Gastrocnemius medialis (tissue), 4 donors: ENCODE measurements around the gene NUP62CL. TPM values are rescaled to one million over a fixed set of nuclear protein-coding genes. Genes with fewer than 3 reads are reported as not detected.
A peak's percentile ranks its signal among the peaks of the same experiment; 100 is the strongest.

ENCODE experiments used
- ATAC-seq, 2 donors: fragments of 150-250 bp; one replicate each; pipeline ENCODE4 v1.9.1; 2016
- DNase-seq, 2 donors: peaks; one replicate each; pipeline ENCODE4 v3.0.0-alpha.2; 2019
- H3K27ac ChIP-seq, 4 donors: fragments of 200-600 bp; sonication (generic); 1 replicate in 1 of 4; 2 replicates in 3 of 4; pipeline ENCODE4 v1.5.1; 2016 to 2018; ENCODE audit warnings: mild to moderate bottlenecking in 2 of 4, moderate library complexity in 1 of 4
- H3K27me3 ChIP-seq, 3 donors: fragments of 200-600 bp; sonication (generic) in 2 of 3; 1 replicate in 1 of 3; 2 replicates in 2 of 3; pipeline versions ENCODE4 v1.5.1 to v1.6.0; 2016 to 2019; ENCODE audit warnings: mild to moderate bottlenecking in 1 of 3, moderate library complexity in 1 of 3
- H3K36me3 ChIP-seq, 2 donors: fragments of 200-600 bp; sonication (generic) in 1 of 2; one replicate each; pipeline ENCODE4 v1.5.1; 2017 to 2018
- H3K4me1 ChIP-seq, 2 donors: fragments of 200-600 bp; sonication (generic) in 1 of 2; one replicate each; pipeline ENCODE4 v1.5.1; 2016 to 2017; ENCODE audit warnings: mild to moderate bottlenecking in 2 of 2
- H3K4me3 ChIP-seq, 4 donors: fragments of 200-600 bp; sonication (generic) in 3 of 4; 1 replicate in 1 of 4; 2 replicates in 3 of 4; pipeline ENCODE4 v1.5.1; 2016 to 2019; ENCODE audit warnings: mild to moderate bottlenecking in 2 of 4
- H3K9me3 ChIP-seq, 3 donors: fragments of 200-600 bp; sonication (generic) in 2 of 3; 1 replicate in 1 of 3; 2 replicates in 2 of 3; pipeline ENCODE4 v1.5.1; 2016 to 2019
- CTCF ChIP-seq, 5 experiments: fragments of 450-650 bp in 3 of 5; fragments of 200-600 bp in 2 of 5; sonication (generic) in 2 of 5; IDR thresholded peaks in 4 of 5; conservative IDR thresholded peaks in 1 of 5; 1 replicate in 4 of 5; 2 replicates in 1 of 5; pipeline ENCODE4 v1.5.1; 2016 to 2019; ENCODE audit warnings: antibody characterized with exemption in 5 of 5, mild to moderate bottlenecking in 3 of 5, moderate library complexity in 3 of 5
- POLR2A ChIP-seq, 2 donors: fragments of 450-650 bp; IDR thresholded peaks; one replicate each; pipeline ENCODE4 v1.6.1; 2017; ENCODE audit warnings: antibody characterized with exemption in 2 of 2, mild to moderate bottlenecking in 2 of 2, moderate library complexity in 2 of 2
- in situ Hi-C, 4 donors: fragments of 200-750 bp; cut with MboI; loops; one replicate each; pipeline versions ENCODE4 v1.15.0 to v1.8.0; 2017; ENCODE audit warnings: low sequenced_read_pairs in 4 of 4
- intact Hi-C: fragments of 100-400 bp; cut with DNase I; formaldehyde crosslinking; loops from one replicate; pipeline ENCODE4 v1.15.1; 2023; ENCODE audit warnings: low total_unique reads
- total RNA-seq, 4 donors: library from RNA; depleted of rRNA; stranded (reverse); fragments of >200 nt; gene quantifications; one replicate each; pipeline versions ENCODE4 v1.1.0 to v1.2.3, GENCODE V29; 2016

The NUP62CL gene
- total RNA-seq, 4 donors from 2014 or later: not detected

- DNase-seq: no peak
- Histone ChIP-seq H3K27ac (peak overlapping the region; percentile 75 to 83 (median 78)), H3K27me3 (no peaks in the 10 kb centered on the region), H3K9me3 (no peaks in the 10 kb centered on the region), H3K4me1 (peaks cover 5 to 10% of the 10 kb centered on the region in 2 donors), H3K4me3 (peak overlapping the region; percentile 62 to 83 (median 74)), H3K36me3 (peaks cover 0 to 24% of the 10 kb centered on the region in 2 donors)
- in situ Hi-C loops: no loop called here
- intact Hi-C loops: loop anchor here (5.0 to 10.0 kb wide), 3 partner anchors 116 to 977 kb away; partner anchors contain the start of genes ATG4A, MORC4, PRPS1 and PSMD10
- ATAC-seq: peak; percentile 39 to 51
- no peak for TF ChIP-seq POLR2A (IDR thresholded peaks at IDR 0.05)
Measured at GRCh38 chrX:107117993-107118321, 88.3 kb downstream of the NUP62CL start.

GRCh38 chrX:107107459-107107858 is 98.8 kb downstream of the NUP62CL start:
- intact Hi-C loops: no loop called here
- no peaks in the 10 kb centered on the region for H3K9me3 ChIP-seq
- no peak overlapping the region for H3K4me3 ChIP-seq
- no peak overlapping the region for H3K27ac ChIP-seq
- no peak for ATAC-seq
- no peaks in the 10 kb centered on the region for H3K36me3 ChIP-seq
- peaks cover 0 to 6% (median 0%) of the 10 kb centered on the region in 3 donors for H3K27me3 ChIP-seq
- in situ Hi-C loops: no loop called here
- DNase-seq: no peak
- no peaks in the 10 kb centered on the region for H3K4me1 ChIP-seq
- TF ChIP-seq POLR2A (IDR thresholded peaks at IDR 0.05) (no peak), CTCF (IDR thresholded peaks at IDR 0.05 in 4 of 5, conservative IDR thresholded peaks at IDR 0.05 in 1 of 5) (no peak)

GRCh38 chrX:107102980-107103379 is 103.3 kb downstream of the NUP62CL start:
- no peak for TF ChIP-seq CTCF (IDR thresholded peaks at IDR 0.05 in 4 of 5, conservative IDR thresholded peaks at IDR 0.05 in 1 of 5)
- TF ChIP-seq POLR2A (IDR thresholded peaks at IDR 0.05): no peak
- Histone ChIP-seq H3K36me3 (no peaks in the 10 kb centered on the region), H3K27ac (no peak overlapping the region), H3K4me1 (no peaks in the 10 kb centered on the region), H3K27me3 (no peaks in the 10 kb centered on the region), H3K9me3 (no peaks in the 10 kb centered on the region), H3K4me3 (no peak overlapping the region)
- DNase-seq (no peak), ATAC-seq (no peak)
- in situ Hi-C loops (no loop called here), intact Hi-C loops (no loop called here)

GRCh38 chrX:107076158-107076557 is 130.1 kb downstream of the NUP62CL start:
- H3K4me3 ChIP-seq: no peak overlapping the region
- DNase-seq: no peak
- no peak for TF ChIP-seq POLR2A (IDR thresholded peaks at IDR 0.05)
- no peak for TF ChIP-seq CTCF (IDR thresholded peaks at IDR 0.05 in 4 of 5, conservative IDR thresholded peaks at IDR 0.05 in 1 of 5)

More at GRCh38 chrX:107076158-107076557, 130.1 kb downstream of the NUP62CL start:
- intact Hi-C loops (no loop called here), in situ Hi-C loops (no loop called here)
- no peaks in the 10 kb centered on the region for H3K27me3 ChIP-seq
- H3K27ac ChIP-seq: no peak overlapping the region
- H3K36me3 ChIP-seq: peaks cover 0 to 5% of the 10 kb centered on the region in 2 donors
- H3K4me1 ChIP-seq: no peaks in the 10 kb centered on the region
- peaks cover 0 to 10% (median 0%) of the 10 kb centered on the region in 3 donors for H3K9me3 ChIP-seq
- no peak for ATAC-seq

Other genes with a start within 250 kb of the NUP62CL start
- 10 to 100 TPM in 1 of 4 donors, 1 to 10 TPM in 3; 5.0 to 10.0 (median 8.4) TPM for gene MORC4, start 206.2 kb downstream of the NUP62CL start, total RNA-seq
- 10 to 100 TPM in 3 of 4 donors, 1 to 10 TPM in 1; 9.9 to 16.0 (median 13.2) TPM for gene RBM41, start 87.6 kb downstream of the NUP62CL start, total RNA-seq
- not detected for gene DNAAF6, start 178 bp upstream of the NUP62CL start, total RNA-seq
- not detected for gene FRMPD3, start 243.2 kb upstream of the NUP62CL start, total RNA-seq